MM.1S (cell line): Measurements from ENCODE around the gene MCF2L2.

Experiments used
- DNase-seq: peaks from one replicate; pipeline ENCODE4 v3.0.0-alpha.2; 2015
- H2AFZ ChIP-seq: fragments of 300-600 bp; sonication (generic); 2 replicates; pipeline ENCODE4 v1.6.0; 2016; ENCODE audit warnings: antibody characterized with exemption, low read length
- H3F3A ChIP-seq: fragments of 300-600 bp; sonication (generic); 2 replicates; pipeline ENCODE4 v1.6.1; 2016; ENCODE audit warnings: mild to moderate bottlenecking, antibody characterized with exemption, low read length, moderate library complexity, mixed read lengths; ENCODE audit not compliant: insufficient read depth
- H3K27ac ChIP-seq: fragments of 300-600 bp; sonication (generic); 2 replicates; pipeline ENCODE4 v1.5.1; 2016; ENCODE audit warnings: mild to moderate bottlenecking, low read length
- H3K27me3 ChIP-seq: fragments of 300-600 bp; sonication (generic); replicated peaks from 2 replicates; pipeline ENCODE4 v1.6.0; 2016; ENCODE audit warnings: low read length; ENCODE audit not compliant: insufficient read depth
- H3K36me3 ChIP-seq: fragments of 300-600 bp; sonication (generic); replicated peaks from 2 replicates; pipeline ENCODE4 v1.6.1; 2016; ENCODE audit warnings: mild to moderate bottlenecking, low read length, mixed read lengths; ENCODE audit not compliant: insufficient read depth
- H3K4me1 ChIP-seq: fragments of 300-600 bp; sonication (generic); 2 replicates; pipeline ENCODE4 v1.6.1; 2016; ENCODE audit warnings: low read length, mixed read lengths
- H3K4me2 ChIP-seq: fragments of 300-600 bp; sonication (generic); 2 replicates; pipeline ENCODE4 v1.6.0; 2016; ENCODE audit warnings: low read depth, low read length
- H3K4me3 ChIP-seq: fragments of 300-600 bp; sonication (generic); 2 replicates; pipeline ENCODE4 v1.5.1; 2016; ENCODE audit warnings: low read length, mixed read lengths
- H3K79me2 ChIP-seq: fragments of 300-600 bp; sonication (generic); 2 replicates; pipeline ENCODE4 v1.6.1; 2016; ENCODE audit warnings: mixed run types, low read length, mixed read lengths
- H3K9ac ChIP-seq: fragments of 300-600 bp; sonication (generic); 2 replicates; pipeline ENCODE4 v1.6.1; 2016; ENCODE audit warnings: low read length, mixed read lengths
- H3K9me2 ChIP-seq: fragments of 300-600 bp; sonication (generic); replicated peaks from 2 replicates; pipeline ENCODE4 v1.6.1; 2016; ENCODE audit warnings: mild to moderate bottlenecking, low read length, mixed read lengths; ENCODE audit not compliant: insufficient read depth
- H3K9me3 ChIP-seq: fragments of 300-600 bp; sonication (generic); replicated peaks from 2 replicates; pipeline ENCODE4 v1.6.1; 2016; ENCODE audit warnings: mild to moderate bottlenecking, low read length, mixed read lengths; ENCODE audit not compliant: insufficient read depth
- H4K20me1 ChIP-seq: fragments of 300-600 bp; sonication (generic); 2 replicates; pipeline ENCODE4 v1.6.1; 2016; ENCODE audit warnings: mild to moderate bottlenecking, low read length, moderate library complexity, mixed read lengths; ENCODE audit not compliant: insufficient read depth
- CTCF ChIP-seq: fragments of 300-600 bp; sonication (generic); IDR thresholded peaks from 2 replicates; pipeline ENCODE4 v1.5.1; 2016; ENCODE audit warnings: antibody characterized with exemption, low read length, mixed read lengths
- EZH2 ChIP-seq: fragments of 300-600 bp; sonication (generic); optimal IDR thresholded peaks from 2 replicates; pipeline ENCODE3; 2017; ENCODE audit warnings: low read depth, mild to moderate bottlenecking, antibody characterized with exemption, low read length, mixed read lengths
- EZH2phosphoT487 ChIP-seq: fragments of 300-600 bp; sonication (generic); IDR thresholded peaks from 2 replicates; pipeline ENCODE4 v1.6.1; 2018; ENCODE audit warnings: antibody characterized with exemption, low read length

Gene MCF2L2

GRCh38 chr3:183342824-183343223 is 85.6 kb downstream of the MCF2L2 start:
- TF ChIP-seq EZH2phosphoT487 (no peak), EZH2 (no peak)
- Histone ChIP-seq H3K4me1 (peaks cover 6% of the 10 kb centered on the region; the same call in 1 of the 2 replicates), H2AFZ (no peak overlapping the region), H3K4me3 (no peak overlapping the region), H3K9ac (no peak overlapping the region), H3K27ac (no peak overlapping the region), H3K9me2 (no peaks in the 10 kb centered on the region), H3K36me3 (no peaks in the 10 kb centered on the region), H3K9me3 (no peaks in the 10 kb centered on the region), H3K79me2 (no peaks in the 10 kb centered on the region), H4K20me1 (no peaks in the 10 kb centered on the region), H3K4me2 (peak overlapping the region; percentile 7; the same call in 1 of the 2 replicates), H3K27me3 (no peaks in the 10 kb centered on the region), H3F3A (no peaks in the 10 kb centered on the region)
- DNase-seq: peak; percentile 23

- Histone ChIP-seq H3K79me2 (no peaks in the 10 kb centered on the region), H2AFZ (no peak overlapping the region), H3F3A (no peaks in the 10 kb centered on the region), H3K9me2 (no peaks in the 10 kb centered on the region), H3K4me1 (peaks cover 6% of the 10 kb centered on the region; the same call in 1 of the 2 replicates), H3K9ac (no peak overlapping the region), H3K9me3 (no peaks in the 10 kb centered on the region), H3K4me2 (no peak overlapping the region), H4K20me1 (no peaks in the 10 kb centered on the region), H3K4me3 (no peak overlapping the region), H3K36me3 (no peaks in the 10 kb centered on the region), H3K27me3 (no peaks in the 10 kb centered on the region), H3K27ac (no peak overlapping the region)
- no peak for DNase-seq
- TF ChIP-seq CTCF: no peak
- no peak for TF ChIP-seq EZH2phosphoT487
- TF ChIP-seq EZH2: no peak
Measured at GRCh38 chr3:183341545-183342288, 86.7 kb downstream of the MCF2L2 start.

GRCh38 chr3:183340222-183340621 is 88.2 kb downstream of the MCF2L2 start:
- no peaks in the 10 kb centered on the region for H3K9me2 ChIP-seq
- no peak overlapping the region for H3K9ac ChIP-seq
- H4K20me1 ChIP-seq: no peaks in the 10 kb centered on the region
- no peak for DNase-seq
- no peaks in the 10 kb centered on the region for H3K27me3 ChIP-seq
- TF ChIP-seq EZH2phosphoT487: no peak
- TF ChIP-seq EZH2: no peak
- no peak for TF ChIP-seq CTCF
- no peaks in the 10 kb centered on the region for H3K9me3 ChIP-seq
- H2AFZ ChIP-seq: no peak overlapping the region
- no peak overlapping the region for H3K4me2 ChIP-seq
- peaks cover 6% of the 10 kb centered on the region; the same call in 1 of the 2 replicates for H3K4me1 ChIP-seq
- no peaks in the 10 kb centered on the region for H3K36me3 ChIP-seq
- H3K4me3 ChIP-seq: no peak overlapping the region
- H3K27ac ChIP-seq: no peak overlapping the region
- no peaks in the 10 kb centered on the region for H3K79me2 ChIP-seq
- no peaks in the 10 kb centered on the region for H3F3A ChIP-seq
